HEK293 (cell line): ENCODE measurements around the gene BTF3.
A peak's percentile ranks its signal among the peaks of the same experiment; 100 is the strongest.

Experiments used
- CTCF ChIA-PET: fragments of 350-600 bp; formaldehyde crosslinking; extraction: SDS; loops from one replicate; lab custom pipeline; 2021; ENCODE audit warnings: antibody characterized with exemption; lab: Yijun Ruan, JAX
- POLR2A ChIA-PET: fragments of 300-600 bp; formaldehyde crosslinking; extraction: SDS; loops from one replicate; lab custom pipeline; 2020; ENCODE audit warnings: antibody characterized with exemption, inconsistent platforms; lab: Yijun Ruan, JAX
- H3K27ac ChIP-seq: fragments of 200-500 bp; sonication (Bioruptor generic); 2 replicates; pipeline ENCODE4 v1.5.1; 2014; ENCODE audit warnings: low read depth, low read length, control low read depth, inconsistent platforms; ENCODE audit errors: extremely low read depth
- H3K36me3 ChIP-seq, 2 experiments: fragments of 200-500 bp in 1 of 2; sonication (Bioruptor generic) in 1 of 2; 1 replicate in 1 of 2; 2 replicates in 1 of 2; pipeline ENCODE4 v1.5.1; 2014 to 2017; ENCODE audit warnings: inconsistent platforms in 2 of 2, low read length in 2 of 2; ENCODE audit not compliant: control insufficient read depth in 2 of 2, insufficient read depth in 1 of 2
- H3K4me1 ChIP-seq: fragments of 200-500 bp; sonication (Bioruptor generic); 2 replicates; pipeline ENCODE4 v1.5.1; 2014; ENCODE audit warnings: mild to moderate bottlenecking, low read length, inconsistent platforms; ENCODE audit not compliant: control insufficient read depth, insufficient read depth
- H3K4me3 ChIP-seq: 2 replicates; pipeline ENCODE4 v1.5.1; 2011; ENCODE audit warnings: low read depth, mild to moderate bottlenecking, control low read depth, low read length, moderate library complexity
- H3K9me3 ChIP-seq: fragments of 200-500 bp; sonication (Bioruptor generic); 2 replicates; pipeline ENCODE4 v1.5.1; 2014; ENCODE audit warnings: low read depth, low read length, inconsistent platforms; ENCODE audit not compliant: control insufficient read depth, insufficient read depth
- KLF10 ChIP-seq: fragments of 450-650 bp; IDR thresholded peaks from 2 replicates; pipeline ENCODE4 v1.5.1; 2018; ENCODE audit warnings: missing biosample characterization, mild to moderate bottlenecking, missing genetic modification characterization
- KLF7 ChIP-seq: fragments of 450-650 bp; formaldehyde crosslinking; IDR thresholded peaks from 2 replicates; pipeline ENCODE4 v1.5.1; 2016; ENCODE audit warnings: missing biosample characterization, missing genetic modification characterization, borderline replicate concordance
- MYNN ChIP-seq: fragments of 450-650 bp; formaldehyde crosslinking; IDR thresholded peaks from 2 replicates; pipeline ENCODE4 v1.5.1; 2016; ENCODE audit warnings: missing biosample characterization, missing genetic modification characterization, borderline replicate concordance
- SALL2 ChIP-seq: fragments of 450-650 bp; formaldehyde crosslinking; IDR thresholded peaks from 2 replicates; pipeline ENCODE4 v1.5.0; 2017; ENCODE audit warnings: missing biosample characterization, mild to moderate bottlenecking, missing genetic modification characterization, borderline replicate concordance
- SP7 ChIP-seq: fragments of 450-650 bp; formaldehyde crosslinking; IDR thresholded peaks from 2 replicates; pipeline ENCODE4 v1.5.1; 2016; ENCODE audit warnings: missing biosample characterization, missing genetic modification characterization
- ZEB2 ChIP-seq: fragments of 450-650 bp; formaldehyde crosslinking; IDR thresholded peaks from 2 replicates; pipeline ENCODE4 v1.5.1; 2016; ENCODE audit warnings: missing biosample characterization, missing genetic modification characterization
- ZFP3 ChIP-seq: fragments of 450-650 bp; formaldehyde crosslinking; IDR thresholded peaks from 2 replicates; pipeline ENCODE4 v1.5.1; 2016; ENCODE audit warnings: low read depth, missing biosample characterization, missing genetic modification characterization
- ZNF169 ChIP-seq: fragments of 450-650 bp; formaldehyde crosslinking; IDR thresholded peaks from 2 replicates; pipeline ENCODE4 v1.5.1; 2016; ENCODE audit warnings: missing biosample characterization, missing genetic modification characterization
- ZNF239 ChIP-seq: fragments of 450-650 bp; formaldehyde crosslinking; IDR thresholded peaks from 2 replicates; pipeline ENCODE4 v1.5.1; 2016; ENCODE audit warnings: missing biosample characterization, missing genetic modification characterization
- ZNF335 ChIP-seq: fragments of 450-650 bp; formaldehyde crosslinking; conservative IDR thresholded peaks from 2 replicates; pipeline ENCODE4 v1.5.1; 2016; ENCODE audit warnings: missing biosample characterization, missing genetic modification characterization
- ZNF510 ChIP-seq: fragments of 450-650 bp; formaldehyde crosslinking; IDR thresholded peaks from 2 replicates; pipeline ENCODE4 v1.5.1; 2018; ENCODE audit warnings: mild to moderate bottlenecking, missing genetic modification characterization, missing biosample characterization; ENCODE audit not compliant: insufficient replicate concordance
- ZNF549 ChIP-seq: fragments of 450-650 bp; IDR thresholded peaks from 2 replicates; pipeline ENCODE4 v1.5.1; 2018; ENCODE audit warnings: missing biosample characterization, missing genetic modification characterization, mild to moderate bottlenecking, inconsistent platforms, moderate library complexity
- ZNF560 ChIP-seq: fragments of 450-650 bp; formaldehyde crosslinking; IDR thresholded peaks from 2 replicates; pipeline ENCODE4 v1.5.1; 2017; ENCODE audit warnings: missing biosample characterization, missing genetic modification characterization, borderline replicate concordance
- ZNF629 ChIP-seq: fragments of 450-650 bp; formaldehyde crosslinking; IDR thresholded peaks from 2 replicates; pipeline ENCODE4 v1.5.1; 2017; ENCODE audit warnings: missing biosample characterization, missing genetic modification characterization
- ZNF658 ChIP-seq: fragments of 450-650 bp; formaldehyde crosslinking; IDR thresholded peaks from 2 replicates; pipeline ENCODE4; 2016; ENCODE audit warnings: missing biosample characterization, missing genetic modification characterization
- ZNF785 ChIP-seq: fragments of 450-650 bp; formaldehyde crosslinking; IDR thresholded peaks from 2 replicates; pipeline ENCODE4 v1.5.1; 2016; ENCODE audit warnings: missing biosample characterization, missing genetic modification characterization
- TF ChIP-seq, protein P1 (sequence below): fragments of 450-650 bp; formaldehyde crosslinking; conservative IDR thresholded peaks from 2 replicates; pipeline ENCODE4 v1.5.1; 2016; ENCODE audit warnings: low read depth, missing biosample characterization, missing genetic modification characterization
- TF ChIP-seq, protein P2 (sequence below): fragments of 450-650 bp; formaldehyde crosslinking; IDR thresholded peaks from 2 replicates; pipeline ENCODE4 v1.5.1; 2016; ENCODE audit warnings: missing biosample characterization, missing genetic modification characterization, low read depth
- TF ChIP-seq, protein P3 (sequence below): fragments of 450-650 bp; formaldehyde crosslinking; IDR thresholded peaks from 2 replicates; pipeline ENCODE4 v1.5.1; 2016; ENCODE audit warnings: missing biosample characterization, missing genetic modification characterization
- TF ChIP-seq, protein P4 (sequence below): fragments of 450-650 bp; formaldehyde crosslinking; IDR thresholded peaks from 2 replicates; pipeline ENCODE4 v1.5.0; 2017; ENCODE audit warnings: missing biosample characterization, missing genetic modification characterization, borderline replicate concordance

Gene BTF3

DNA sequence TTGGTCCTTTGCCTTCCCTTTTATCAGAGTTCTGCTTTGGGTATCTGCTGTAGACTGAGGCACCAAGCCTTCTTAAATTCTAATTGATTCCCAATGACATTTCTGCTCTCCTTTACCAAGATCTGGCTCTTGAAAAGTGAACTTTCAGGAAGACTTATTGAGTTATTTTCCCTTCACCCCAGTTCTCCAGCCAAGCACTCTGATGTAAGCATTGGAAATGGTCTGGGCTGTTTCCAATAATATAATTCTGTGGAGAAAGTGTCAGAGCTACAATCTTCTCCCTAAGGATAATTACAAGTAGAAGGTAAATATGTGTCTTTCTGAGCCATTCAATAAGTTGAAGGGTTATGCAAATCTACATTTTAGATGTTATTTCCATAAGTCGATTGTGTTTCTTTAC is 30.8 kb downstream of the BTF3 start:
- TF ChIP-seq ZFP3 (no peak), SALL2 (tag by site-specific recombination) (no peak), ZNF560 (tag by site-specific recombination) (no peak), KLF10 (tag by site-specific recombination) (no peak), KLF7 (no peak), ZEB2 (tag by site-specific recombination) (no peak), ZNF629 (tag by site-specific recombination) (no peak), ZNF549 (tag by site-specific recombination) (no peak), ZNF239 (tag by site-specific recombination) (no peak), ZNF335 (tag by site-specific recombination) (no peak), ZNF510 (tag by site-specific recombination) (no peak), ZNF785 (tag by site-specific recombination) (no peak), ZNF658 (tag by site-specific recombination) (no peak)
- TF ChIP-seq, protein P1, sequence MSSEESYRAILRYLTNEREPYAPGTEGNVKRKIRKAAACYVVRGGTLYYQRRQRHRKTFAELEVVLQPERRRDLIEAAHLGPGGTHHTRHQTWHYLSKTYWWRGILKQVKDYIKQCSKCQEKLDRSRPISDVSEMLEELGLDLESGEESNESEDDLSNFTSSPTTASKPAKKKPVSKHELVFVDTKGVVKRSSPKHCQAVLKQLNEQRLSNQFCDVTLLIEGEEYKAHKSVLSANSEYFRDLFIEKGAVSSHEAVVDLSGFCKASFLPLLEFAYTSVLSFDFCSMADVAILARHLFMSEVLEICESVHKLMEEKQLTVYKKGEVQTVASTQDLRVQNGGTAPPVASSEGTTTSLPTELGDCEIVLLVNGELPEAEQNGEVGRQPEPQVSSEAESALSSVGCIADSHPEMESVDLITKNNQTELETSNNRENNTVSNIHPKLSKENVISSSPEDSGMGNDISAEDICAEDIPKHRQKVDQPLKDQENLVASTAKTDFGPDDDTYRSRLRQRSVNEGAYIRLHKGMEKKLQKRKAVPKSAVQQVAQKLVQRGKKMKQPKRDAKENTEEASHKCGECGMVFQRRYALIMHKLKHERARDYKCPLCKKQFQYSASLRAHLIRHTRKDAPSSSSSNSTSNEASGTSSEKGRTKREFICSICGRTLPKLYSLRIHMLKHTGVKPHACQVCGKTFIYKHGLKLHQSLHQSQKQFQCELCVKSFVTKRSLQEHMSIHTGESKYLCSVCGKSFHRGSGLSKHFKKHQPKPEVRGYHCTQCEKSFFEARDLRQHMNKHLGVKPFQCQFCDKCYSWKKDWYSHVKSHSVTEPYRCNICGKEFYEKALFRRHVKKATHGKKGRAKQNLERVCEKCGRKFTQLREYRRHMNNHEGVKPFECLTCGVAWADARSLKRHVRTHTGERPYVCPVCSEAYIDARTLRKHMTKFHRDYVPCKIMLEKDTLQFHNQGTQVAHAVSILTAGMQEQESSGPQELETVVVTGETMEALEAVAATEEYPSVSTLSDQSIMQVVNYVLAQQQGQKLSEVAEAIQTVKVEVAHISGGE: no peak
- TF ChIP-seq, protein P2, sequence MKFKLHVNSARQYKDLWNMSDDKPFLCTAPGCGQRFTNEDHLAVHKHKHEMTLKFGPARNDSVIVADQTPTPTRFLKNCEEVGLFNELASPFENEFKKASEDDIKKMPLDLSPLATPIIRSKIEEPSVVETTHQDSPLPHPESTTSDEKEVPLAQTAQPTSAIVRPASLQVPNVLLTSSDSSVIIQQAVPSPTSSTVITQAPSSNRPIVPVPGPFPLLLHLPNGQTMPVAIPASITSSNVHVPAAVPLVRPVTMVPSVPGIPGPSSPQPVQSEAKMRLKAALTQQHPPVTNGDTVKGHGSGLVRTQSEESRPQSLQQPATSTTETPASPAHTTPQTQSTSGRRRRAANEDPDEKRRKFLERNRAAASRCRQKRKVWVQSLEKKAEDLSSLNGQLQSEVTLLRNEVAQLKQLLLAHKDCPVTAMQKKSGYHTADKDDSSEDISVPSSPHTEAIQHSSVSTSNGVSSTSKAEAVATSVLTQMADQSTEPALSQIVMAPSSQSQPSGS (tag by site-specific recombination): no peak
- TF ChIP-seq, protein P3, sequence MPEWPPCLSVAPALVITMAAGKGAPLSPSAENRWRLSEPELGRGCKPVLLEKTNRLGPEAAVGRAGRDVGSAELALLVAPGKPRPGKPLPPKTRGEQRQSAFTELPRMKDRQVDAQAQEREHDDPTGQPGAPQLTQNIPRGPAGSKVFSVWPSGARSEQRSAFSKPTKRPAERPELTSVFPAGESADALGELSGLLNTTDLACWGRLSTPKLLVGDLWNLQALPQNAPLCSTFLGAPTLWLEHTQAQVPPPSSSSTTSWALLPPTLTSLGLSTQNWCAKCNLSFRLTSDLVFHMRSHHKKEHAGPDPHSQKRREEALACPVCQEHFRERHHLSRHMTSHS (tag by site-specific recombination): no peak
- TF ChIP-seq, protein P4, sequence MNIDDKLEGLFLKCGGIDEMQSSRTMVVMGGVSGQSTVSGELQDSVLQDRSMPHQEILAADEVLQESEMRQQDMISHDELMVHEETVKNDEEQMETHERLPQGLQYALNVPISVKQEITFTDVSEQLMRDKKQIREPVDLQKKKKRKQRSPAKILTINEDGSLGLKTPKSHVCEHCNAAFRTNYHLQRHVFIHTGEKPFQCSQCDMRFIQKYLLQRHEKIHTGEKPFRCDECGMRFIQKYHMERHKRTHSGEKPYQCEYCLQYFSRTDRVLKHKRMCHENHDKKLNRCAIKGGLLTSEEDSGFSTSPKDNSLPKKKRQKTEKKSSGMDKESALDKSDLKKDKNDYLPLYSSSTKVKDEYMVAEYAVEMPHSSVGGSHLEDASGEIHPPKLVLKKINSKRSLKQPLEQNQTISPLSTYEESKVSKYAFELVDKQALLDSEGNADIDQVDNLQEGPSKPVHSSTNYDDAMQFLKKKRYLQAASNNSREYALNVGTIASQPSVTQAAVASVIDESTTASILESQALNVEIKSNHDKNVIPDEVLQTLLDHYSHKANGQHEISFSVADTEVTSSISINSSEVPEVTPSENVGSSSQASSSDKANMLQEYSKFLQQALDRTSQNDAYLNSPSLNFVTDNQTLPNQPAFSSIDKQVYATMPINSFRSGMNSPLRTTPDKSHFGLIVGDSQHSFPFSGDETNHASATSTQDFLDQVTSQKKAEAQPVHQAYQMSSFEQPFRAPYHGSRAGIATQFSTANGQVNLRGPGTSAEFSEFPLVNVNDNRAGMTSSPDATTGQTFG: no peak
- no peak overlapping the region for H3K27ac ChIP-seq
- POLR2A ChIA-PET: no interaction called here
- no peaks in the 10 kb centered on the region for H3K36me3 ChIP-seq
- no peaks in the 10 kb centered on the region; the same call in 1 of the 2 replicates for H3K4me1 ChIP-seq
- H3K4me3 ChIP-seq: no peak overlapping the region
- H3K9me3 ChIP-seq: no peaks in the 10 kb centered on the region
- CTCF ChIA-PET: interaction anchor here (0.5 to 3.8 kb wide), 4 partner anchors 9 to 1390 kb away, joined by 3 to 18 read pairs (median 3); no protein-coding TSS in a partner anchor

DNA sequence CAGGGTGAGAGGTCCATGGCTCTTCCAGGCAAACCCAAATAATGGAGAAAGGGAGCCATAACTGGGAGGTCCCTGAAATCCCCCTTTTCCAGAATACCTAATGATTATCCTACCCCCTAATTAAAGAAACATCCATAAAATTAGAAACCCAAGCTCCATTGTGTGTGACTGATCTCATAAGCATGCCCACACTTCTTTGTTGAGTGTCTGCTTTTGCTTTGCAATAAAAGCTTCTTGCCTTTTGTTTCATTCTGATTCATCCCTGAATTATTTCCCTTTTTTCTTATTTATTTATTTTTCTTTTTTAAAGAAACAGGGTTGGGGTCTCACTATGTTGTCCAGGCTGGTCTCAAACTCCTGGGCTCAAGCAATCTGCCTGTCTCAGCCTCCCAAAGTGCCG is 33.1 kb downstream of the BTF3 start:
- H3K27ac ChIP-seq: no peak overlapping the region
- no peaks in the 10 kb centered on the region for H3K9me3 ChIP-seq
- no peaks in the 10 kb centered on the region for H3K4me1 ChIP-seq
- H3K4me3 ChIP-seq: no peak overlapping the region
- no peaks in the 10 kb centered on the region for H3K36me3 ChIP-seq
- ChIA-PET POLR2A (no interaction called here), CTCF (interaction anchor here (3.8 kb wide), 1 partner anchor 11 kb away, joined by 18 read pairs; no protein-coding TSS in a partner anchor)
- TF ChIP-seq MYNN (no peak), ZNF169 (tag by site-specific recombination) (no peak), SP7 (tag by site-specific recombination) (peak; percentile 45; the same call in 1 of the 2 replicates)
